ENCODE results near the gene ATL2.
"Not testable (repeated sequence)": the region's sequence is repeated elsewhere in the genome, so short reads cannot be mapped to it uniquely, and the experiment has no call there.

The ATL2 gene

GRCh38 chr2:38394041-38394440, 17.0 kb upstream of the ATL2 start:
- in situ Hi-C loops (cut with HindIII; ENCODE audit: low sequenced_read_pairs), result no loop called here

- in situ Hi-C loops (cut with HindIII; ENCODE audit: low sequenced_read_pairs), result no loop called here
Observed at GRCh38 chr2:38390947-38391346, 13.9 kb upstream of the ATL2 start.

- in situ Hi-C loops (cut with HindIII; ENCODE audit: low sequenced_read_pairs), result no loop called here
Observed at GRCh38 chr2:38387887-38388286, 10.8 kb upstream of the ATL2 start.

GRCh38 chr2:38386821-38387220, 9.7 kb upstream of the ATL2 start:
- in situ Hi-C loops (cut with HindIII; ENCODE audit: low sequenced_read_pairs), result no loop called here

GRCh38 chr2:38386377-38386776, 9.3 kb upstream of the ATL2 start:
- in situ Hi-C loops (cut with HindIII; ENCODE audit: low sequenced_read_pairs), result no loop called here

- in situ Hi-C loops (cut with HindIII; ENCODE audit: low sequenced_read_pairs), result no loop called here
Observed at GRCh38 chr2:38384338-38384737, 7.3 kb upstream of the ATL2 start.

- in situ Hi-C loops (cut with HindIII; ENCODE audit: low sequenced_read_pairs), result not testable (repeated sequence)
Observed at GRCh38 chr2:38383741-38384140, 6.7 kb upstream of the ATL2 start.

- in situ Hi-C loops (cut with HindIII; ENCODE audit: low sequenced_read_pairs), result no loop called here
Observed at GRCh38 chr2:38381381-38382143, 4.5 kb upstream of the ATL2 start.

GRCh38 chr2:38380397-38381130, 3.5 kb upstream of the ATL2 start:
- in situ Hi-C loops (cut with HindIII; ENCODE audit: low sequenced_read_pairs), result no loop called here

- in situ Hi-C loops (cut with HindIII; ENCODE audit: low sequenced_read_pairs), result no loop called here
Observed at GRCh38 chr2:38376346-38377049, 575 bp downstream of the ATL2 start.

- in situ Hi-C loops (cut with HindIII; ENCODE audit: low sequenced_read_pairs), result no loop called here
Observed at GRCh38 chr2:38375696-38376345, 1.3 kb downstream of the ATL2 start.

- in situ Hi-C loops (cut with HindIII; ENCODE audit: low sequenced_read_pairs), result no loop called here
Observed at GRCh38 chr2:38374984-38375383, 2.1 kb downstream of the ATL2 start.

- in situ Hi-C loops (cut with HindIII; ENCODE audit: low sequenced_read_pairs), result no loop called here
Observed at GRCh38 chr2:38371235-38371634, 5.8 kb downstream of the ATL2 start.

- in situ Hi-C loops (cut with HindIII; ENCODE audit: low sequenced_read_pairs), result no loop called here
Observed at GRCh38 chr2:38370664-38371063, 6.4 kb downstream of the ATL2 start.

GRCh38 chr2:38362232-38362631, 14.8 kb downstream of the ATL2 start:
- in situ Hi-C loops (cut with HindIII; ENCODE audit: low sequenced_read_pairs), result no loop called here

GRCh38 chr2:38360177-38360576, 16.9 kb downstream of the ATL2 start:
- in situ Hi-C loops (cut with HindIII; ENCODE audit: low sequenced_read_pairs), result no loop called here

GRCh38 chr2:38353402-38353801, 23.7 kb downstream of the ATL2 start:
- in situ Hi-C loops (cut with HindIII; ENCODE audit: low sequenced_read_pairs), result no loop called here

- in situ Hi-C loops (cut with HindIII; ENCODE audit: low sequenced_read_pairs), result no loop called here
Observed at GRCh38 chr2:38352336-38352735, 24.7 kb downstream of the ATL2 start.

- in situ Hi-C loops (cut with HindIII; ENCODE audit: low sequenced_read_pairs), result no loop called here
Observed at GRCh38 chr2:38345323-38346038, 31.6 kb downstream of the ATL2 start.

- in situ Hi-C loops (cut with HindIII; ENCODE audit: low sequenced_read_pairs), result no loop called here
Observed at GRCh38 chr2:38344813-38345212, 32.3 kb downstream of the ATL2 start.

- in situ Hi-C loops (cut with HindIII; ENCODE audit: low sequenced_read_pairs), result no loop called here
Observed at GRCh38 chr2:38343212-38343611, 33.9 kb downstream of the ATL2 start.
